Keratinocyte (primary cell): Measurements from ENCODE around the gene TAF10. TPM values are rescaled to one million over a fixed set of nuclear protein-coding genes. Genes with fewer than 3 reads are reported as not detected.

ENCODE experiments used
- DNase-seq: peaks from one replicate; pipeline ENCODE4 v3.0.0-alpha.2; 2011; ENCODE audit warnings: low read depth, missing footprints, low spot score
- FAIRE-seq: peaks from 2 replicates; lab custom pipeline; 2011; peaks lifted over from hg19 to GRCh38; lab: Jason Lieb, UNC
- H2AFZ ChIP-seq: 2 replicates; pipeline ENCODE4 v1.6.0; 2012; ENCODE audit warnings: low read length, control low read depth, inconsistent platforms; ENCODE audit not compliant: control insufficient read depth
- H3K27ac ChIP-seq: 2 replicates; pipeline ENCODE4 v1.5.1; 2011; ENCODE audit warnings: low read length; ENCODE audit not compliant: control insufficient read depth, insufficient read depth
- H3K27me3 ChIP-seq: 3 replicates; pipeline ENCODE4 v1.6.0; 2011; ENCODE audit warnings: low read length; ENCODE audit not compliant: control insufficient read depth, insufficient read depth; ENCODE audit errors: extremely low read depth
- H3K36me3 ChIP-seq, 2 experiments: 2 replicates in 1 of 2; 3 replicates in 1 of 2; pipeline ENCODE4 v1.5.1; 2011; ENCODE audit warnings: low read length in 2 of 2, mild to moderate bottlenecking in 1 of 2; ENCODE audit not compliant: control insufficient read depth in 2 of 2, insufficient read depth in 2 of 2; ENCODE audit errors: extremely low read depth in 1 of 2
- H3K4me1 ChIP-seq: 3 replicates; pipeline ENCODE4 v1.5.1; 2011; ENCODE audit warnings: low read length; ENCODE audit not compliant: control insufficient read depth, insufficient read depth; ENCODE audit errors: extremely low read depth
- H3K4me2 ChIP-seq: 3 replicates; pipeline ENCODE4 v1.6.0; 2011; ENCODE audit warnings: low read depth, low read length; ENCODE audit not compliant: control insufficient read depth, insufficient read depth; ENCODE audit errors: extremely low read depth
- H3K4me3 ChIP-seq, 3 experiments: fragments of 200-600 bp in 1 of 3; sonication (generic) in 1 of 3; 2 replicates in 2 of 3; 3 replicates in 1 of 3; pipeline ENCODE4 v1.5.1; 2011 to 2016; ENCODE audit warnings: low read length in 3 of 3, mild to moderate bottlenecking in 3 of 3, control low read depth in 2 of 3, inconsistent platforms in 1 of 3, low read depth in 1 of 3, mixed read lengths in 1 of 3, mixed run types in 1 of 3, moderate library complexity in 1 of 3; ENCODE audit not compliant: control insufficient read depth in 2 of 3, insufficient read depth in 2 of 3; ENCODE audit errors: extremely low read depth in 1 of 3
- H3K79me2 ChIP-seq: 2 replicates; pipeline ENCODE4 v1.6.0; 2012; ENCODE audit warnings: low read length; ENCODE audit not compliant: control insufficient read depth, insufficient read depth
- H3K9ac ChIP-seq: 3 replicates; pipeline ENCODE4 v1.6.0; 2011; ENCODE audit warnings: low read length; ENCODE audit not compliant: control insufficient read depth, insufficient read depth; ENCODE audit errors: extremely low read depth
- H3K9me1 ChIP-seq: 3 replicates; pipeline ENCODE4 v1.6.0; 2011; ENCODE audit warnings: low read length; ENCODE audit not compliant: control insufficient read depth, insufficient read depth; ENCODE audit errors: extremely low read depth
- H3K9me3 ChIP-seq: 2 replicates; pipeline ENCODE4 v1.5.1; 2012; ENCODE audit warnings: low read depth, low read length; ENCODE audit not compliant: control insufficient read depth
- H4K20me1 ChIP-seq: 3 replicates; pipeline ENCODE4 v1.6.0; 2011; ENCODE audit warnings: low read length; ENCODE audit not compliant: control insufficient read depth, insufficient read depth; ENCODE audit errors: extremely low read depth
- CTCF ChIP-seq, 3 experiments: IDR thresholded peaks in 1 of 3; conservative IDR thresholded peaks in 1 of 3; optimal IDR thresholded peaks in 1 of 3; 2 replicates in 2 of 3; 3 replicates in 1 of 3; pipeline versions ENCODE3 to v1.5.1; 2011; ENCODE audit warnings: low read length in 3 of 3, mild to moderate bottlenecking in 3 of 3, moderate library complexity in 2 of 3, control low read depth in 1 of 3, inconsistent platforms in 1 of 3; ENCODE audit not compliant: insufficient read depth in 2 of 3; ENCODE audit errors: extremely low read depth in 1 of 3
- EZH2 ChIP-seq: IDR thresholded peaks from one replicate; pipeline ENCODE4 v1.6.1; 2012; ENCODE audit warnings: inconsistent platforms, mild to moderate bottlenecking, low read length, moderate library complexity
- dilution Hi-C: fragments of 300-500 bp; cut with MboI; formaldehyde crosslinking; loops from one replicate; pipeline ENCODE4 v1.7.0; 2020; ENCODE audit warnings: low sequenced_read_pairs; ENCODE audit not compliant: extremely low pct_ligation_motif_present
- polyA plus RNA-seq, 5 experiments: library from polyadenylated mRNA; depleted of rRNA in 3 of 5; stranded (reverse) in 3 of 5; stranded (forward) in 1 of 5; unstranded in 1 of 5; fragments of >200 nt; gene quantifications; 1 replicate in 1 of 5; 2 replicates in 3 of 5; 3 replicates in 1 of 5; pipeline versions ENCODE4 v1.2.1 to v1.2.3, GENCODE V29; 2011 to 2012; ENCODE audit warnings: missing spikeins in 2 of 5, low read depth in 1 of 5, low replicate concordance in 1 of 5

The TAF10 gene
- polyA plus RNA-seq, 1 donor (not counting 4 experiments of a cell fraction or from before 2014, with no cell fraction given): 165 TPM

GRCh38 chr11:6569706-6570105 is 42.3 kb downstream of the TAF10 start:
- Histone ChIP-seq H3K27me3 (no peaks in the 10 kb centered on the region), H3K27ac (no peak overlapping the region), H4K20me1 (no peaks in the 10 kb centered on the region), H3K9me1 (no peaks in the 10 kb centered on the region), H3K4me3 (no peak overlapping the region), H3K4me1 (peaks cover 5% of the 10 kb centered on the region), H3K36me3 (peaks cover 0 to 1% of the 10 kb centered on the region in 2 experiments), H3K9ac (no peak overlapping the region), H3K4me2 (no peak overlapping the region), H3K79me2 (no peaks in the 10 kb centered on the region), H3K9me3 (no peaks in the 10 kb centered on the region), H2AFZ (no peak overlapping the region)
- dilution Hi-C loops: no loop called here
- FAIRE-seq (no peak), DNase-seq (no peak)
- no peak for TF ChIP-seq EZH2
- TF ChIP-seq CTCF (optimal IDR thresholded peaks at IDR 0.05 in 1 of 3, IDR thresholded peaks at IDR 0.05 in 1 of 3, conservative IDR thresholded peaks at IDR 0.05 in 1 of 3; ENCODE audit: extremely low read depth in 1 of 3, insufficient read depth in 2 of 3, low read length in 3 of 3): no peak

- FAIRE-seq (peak; percentile 48), DNase-seq (no peak)
- Histone ChIP-seq H3K36me3 (peaks cover 0 to 1% of the 10 kb centered on the region in 2 experiments), H3K79me2 (no peaks in the 10 kb centered on the region), H3K4me3 (no peak overlapping the region), H2AFZ (no peak overlapping the region), H3K9me1 (no peaks in the 10 kb centered on the region), H3K4me1 (peaks cover 5% of the 10 kb centered on the region), H3K4me2 (no peak overlapping the region), H3K27ac (no peak overlapping the region), H4K20me1 (no peaks in the 10 kb centered on the region), H3K9me3 (no peaks in the 10 kb centered on the region), H3K27me3 (no peaks in the 10 kb centered on the region), H3K9ac (no peak overlapping the region)
- dilution Hi-C loops: no loop called here
- TF ChIP-seq EZH2: no peak
- no peak for TF ChIP-seq CTCF (optimal IDR thresholded peaks at IDR 0.05 in 1 of 3, IDR thresholded peaks at IDR 0.05 in 1 of 3, conservative IDR thresholded peaks at IDR 0.05 in 1 of 3; ENCODE audit: extremely low read depth in 1 of 3, insufficient read depth in 2 of 3, low read length in 3 of 3)
These were observed 43.7 kb downstream of the TAF10 start for GRCh38 chr11:6568191-6568918.
